Breast epithelium (tissue), 4 donors: ENCODE measurements around the gene IL31. TPM values are rescaled to one million over a fixed set of nuclear protein-coding genes. Genes with fewer than 3 reads are reported as not detected.

Experiments used
- DNase-seq, 2 donors: peaks; one replicate each; pipeline ENCODE4 v3.0.0-alpha.2; 2019; ENCODE audit warnings: low spot score in 2 of 2
- H3K27ac ChIP-seq, 2 donors: fragments of 200-600 bp; sonication (generic) in 1 of 2; one replicate each; pipeline ENCODE4 v1.5.1; 2016 to 2019; ENCODE audit warnings: mild to moderate bottlenecking in 1 of 2
- H3K27me3 ChIP-seq, 2 donors: fragments of 200-600 bp; sonication (generic) in 1 of 2; one replicate each; pipeline versions ENCODE4 v1.5.1 to v1.6.0; 2017 to 2019; ENCODE audit warnings: control low read depth in 1 of 2, mild to moderate bottlenecking in 1 of 2
- H3K36me3 ChIP-seq: fragments of 200-600 bp; one replicate; pipeline ENCODE4 v1.5.1; 2019
- H3K4me1 ChIP-seq, 2 donors: fragments of 200-600 bp; sonication (generic); one replicate each; pipeline ENCODE4 v1.5.1; 2016 to 2019; ENCODE audit warnings: control low read depth in 1 of 2
- H3K4me3 ChIP-seq, 3 donors: fragments of 200-600 bp; sonication (generic); 1 replicate in 2 of 3; 2 replicates in 1 of 3; pipeline ENCODE4 v1.5.1; 2016 to 2019; ENCODE audit warnings: mild to moderate bottlenecking in 3 of 3, moderate library complexity in 2 of 3
- H3K9me3 ChIP-seq, 2 donors: fragments of 200-600 bp; sonication (generic) in 1 of 2; one replicate each; pipeline ENCODE4 v1.5.1; 2016 to 2019; ENCODE audit warnings: control low read depth in 1 of 2
- CTCF ChIP-seq, 3 donors: fragments of 450-650 bp; IDR thresholded peaks; one replicate each; pipeline ENCODE4 v1.5.1; 2016 to 2017; ENCODE audit warnings: antibody characterized with exemption in 3 of 3, mild to moderate bottlenecking in 3 of 3, moderate library complexity in 3 of 3
- POLR2A ChIP-seq: fragments of 450-650 bp; IDR thresholded peaks from one replicate; pipeline ENCODE4 v1.6.1; 2016; ENCODE audit warnings: antibody characterized with exemption, mild to moderate bottlenecking, moderate library complexity
- POLR2AphosphoS5 ChIP-seq, 3 donors: sonication (generic); formaldehyde crosslinking; IDR thresholded peaks; one replicate each; pipeline ENCODE4 v1.6.1; 2017; ENCODE audit warnings: antibody characterized with exemption in 3 of 3
- intact Hi-C: fragments of 100-400 bp; cut with DNase I; formaldehyde crosslinking; loops from one replicate; pipeline ENCODE4 v1.15.1; 2023; ENCODE audit warnings: low total_unique reads
- total RNA-seq, 3 donors: library from RNA; depleted of rRNA; stranded (reverse); fragments of >200 nt; gene quantifications; one replicate each; pipeline ENCODE4 v1.1.0, GENCODE V29; 2016

The IL31 gene
- total RNA-seq, 3 donors from 2014 or later, result not detected

DNA sequence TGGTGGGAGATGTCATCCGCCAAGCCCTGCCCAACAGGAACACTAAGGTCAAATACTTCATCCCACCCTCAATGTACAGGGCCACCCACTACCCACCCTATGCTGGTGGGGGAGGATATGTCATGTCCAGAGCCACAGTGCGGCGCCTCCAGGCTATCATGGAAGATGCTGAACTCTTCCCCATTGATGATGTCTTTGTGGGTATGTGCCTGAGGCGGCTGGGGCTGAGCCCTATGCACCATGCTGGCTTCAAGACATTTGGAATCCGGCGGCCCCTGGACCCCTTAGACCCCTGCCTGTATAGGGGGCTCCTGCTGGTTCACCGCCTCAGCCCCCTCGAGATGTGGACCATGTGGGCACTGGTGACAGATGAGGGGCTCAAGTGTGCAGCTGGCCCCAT, 33.0 kb upstream of the IL31 start:
- Histone ChIP-seq H3K4me1 (peaks cover 6 to 12% of the 10 kb centered on the region in 2 donors), H3K27me3 (no peaks in the 10 kb centered on the region), H3K27ac (no peak overlapping the region), H3K4me3 (no peak overlapping the region), H3K9me3 (no peaks in the 10 kb centered on the region), H3K36me3 (peaks cover 8% of the 10 kb centered on the region)
- TF ChIP-seq POLR2A (no peak), CTCF (IDR thresholded peaks at IDR 0.05) (no peak), POLR2AphosphoS5 (IDR thresholded peaks at IDR 0.05) (no peak)
- intact Hi-C loops, result no loop called here
- no peak for DNase-seq

- no peak overlapping the region for H3K27ac ChIP-seq
- peak in 1 of 2 donors; percentile 30 for DNase-seq
- H3K9me3 ChIP-seq, result no peaks in the 10 kb centered on the region
- peaks cover 0 to 3% of the 10 kb centered on the region in 2 donors for H3K27me3 ChIP-seq
- intact Hi-C loops, result no loop called here
- H3K4me3 ChIP-seq, result no peak overlapping the region
- peaks cover 6 to 12% of the 10 kb centered on the region in 2 donors for H3K4me1 ChIP-seq
- TF ChIP-seq POLR2A, result no peak
- peaks cover 8% of the 10 kb centered on the region for H3K36me3 ChIP-seq
Measured at GRCh38 chr12:122206111-122206881, 32.3 kb upstream of the IL31 start.

DNA sequence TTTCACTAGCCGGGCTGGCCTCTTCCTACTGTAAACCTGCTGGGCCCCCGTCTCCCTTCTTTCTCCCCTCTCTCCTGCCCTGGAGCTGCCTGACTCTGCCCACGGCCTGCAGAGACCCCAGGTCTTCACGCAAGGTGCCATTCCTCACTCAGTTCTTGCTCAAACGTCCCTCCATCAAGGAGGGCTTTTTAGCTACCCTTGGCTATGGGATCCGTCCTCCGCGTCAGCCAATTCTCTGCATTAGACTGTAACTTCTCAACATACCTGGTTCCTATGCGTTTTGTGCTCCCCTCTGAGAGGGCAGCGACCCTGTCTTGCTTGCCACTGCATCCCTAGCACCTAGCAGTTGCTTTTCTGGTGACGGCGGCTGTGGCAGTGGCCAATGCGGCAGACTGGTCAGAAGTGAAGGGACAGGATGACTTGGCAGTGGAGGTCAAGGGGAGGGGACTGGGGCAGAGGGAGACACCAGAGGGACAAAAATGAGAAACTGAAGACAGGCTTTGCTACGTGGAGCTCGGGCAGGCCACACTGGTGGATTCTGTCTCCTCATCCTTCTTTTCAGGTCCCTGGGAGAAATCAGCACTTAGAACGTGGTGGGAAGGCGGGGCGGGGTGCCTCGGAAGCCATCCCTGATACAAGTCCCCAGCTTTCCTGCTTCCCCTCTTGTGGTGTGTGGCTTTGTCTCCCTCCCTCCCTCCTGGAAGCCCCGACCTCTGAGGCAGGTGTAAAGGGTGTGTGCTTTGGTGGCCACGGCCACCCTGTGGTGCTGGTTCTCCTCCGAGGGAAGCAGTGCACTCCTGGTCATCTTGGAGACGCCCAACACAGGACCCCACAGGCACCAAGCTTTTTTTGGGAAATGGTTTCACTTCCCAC, 31.3 kb upstream of the IL31 start:
- peak in 1 of 2 donors; percentile 30 for DNase-seq
- TF ChIP-seq POLR2A (no peak), CTCF (IDR thresholded peaks at IDR 0.05) (no peak), POLR2AphosphoS5 (IDR thresholded peaks at IDR 0.05) (no peak)
- H3K4me1 ChIP-seq, result peaks cover 6 to 12% of the 10 kb centered on the region in 2 donors
- intact Hi-C loops, result no loop called here
- peaks cover 8% of the 10 kb centered on the region for H3K36me3 ChIP-seq
- H3K27ac ChIP-seq, result no peak overlapping the region
- no peaks in the 10 kb centered on the region for H3K9me3 ChIP-seq
- H3K4me3 ChIP-seq, result no peak overlapping the region
- peaks cover 0 to 3% of the 10 kb centered on the region in 2 donors for H3K27me3 ChIP-seq

DNA sequence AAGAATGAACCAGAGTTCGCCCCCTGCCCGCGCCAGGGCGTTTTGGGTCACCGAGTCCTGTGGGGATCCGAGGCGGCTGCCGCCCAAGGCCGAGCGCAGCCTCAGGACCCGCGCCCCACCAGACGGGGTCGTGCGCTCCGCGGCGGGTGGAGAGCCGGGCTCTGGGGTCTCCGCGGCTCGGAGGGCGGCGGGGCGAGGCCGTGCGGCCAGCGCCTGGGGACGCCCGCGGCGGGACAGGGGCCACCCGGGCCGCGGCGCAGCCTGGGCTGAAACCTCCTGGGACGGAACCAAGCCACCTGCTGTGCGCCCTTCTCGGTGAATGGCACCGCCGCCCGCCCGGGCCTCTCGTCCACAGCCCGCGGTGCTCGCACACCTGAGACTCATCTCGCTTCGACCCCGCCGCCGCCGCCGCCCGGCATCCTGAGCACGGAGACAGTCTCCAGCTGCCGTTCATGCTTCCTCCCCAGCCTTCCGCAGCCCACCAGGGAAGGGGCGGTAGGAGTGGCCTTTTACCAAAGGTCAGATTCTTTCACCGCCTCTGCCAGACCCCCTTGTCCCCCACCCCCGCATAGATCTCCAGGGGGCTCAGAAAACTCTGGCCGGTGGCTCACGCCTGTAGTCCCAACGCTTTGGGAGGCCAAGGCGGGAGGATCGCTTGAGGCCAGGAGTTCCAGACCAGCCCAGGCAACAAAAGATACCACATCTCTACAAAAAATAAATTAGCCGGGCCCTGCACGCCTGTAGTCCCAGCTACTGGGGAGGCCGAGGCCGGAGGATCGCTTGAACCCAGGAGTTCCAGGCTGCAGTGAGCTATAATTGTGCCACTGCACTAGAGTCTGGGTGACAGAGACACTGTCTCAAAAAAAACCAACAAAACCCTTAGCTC, 30.4 kb upstream of the IL31 start:
- peaks cover 8% of the 10 kb centered on the region for H3K36me3 ChIP-seq
- peak overlapping the region; percentile 43 to 87 (median 59) for H3K4me3 ChIP-seq
- peak in 1 of 2 donors; percentile 49 for DNase-seq
- peaks cover 6 to 12% of the 10 kb centered on the region in 2 donors for H3K4me1 ChIP-seq
- H3K9me3 ChIP-seq, result no peaks in the 10 kb centered on the region
- intact Hi-C loops, result no loop called here
- no peak overlapping the region for H3K27ac ChIP-seq
- TF ChIP-seq CTCF (IDR thresholded peaks at IDR 0.05) (no peak), POLR2A (no peak), POLR2AphosphoS5 (IDR thresholded peaks at IDR 0.05) (no peak)
- peaks cover 0 to 3% of the 10 kb centered on the region in 2 donors for H3K27me3 ChIP-seq
